COLO829 (cell line): Measurements from ENCODE around the gene PSMD10.

Experiments used
- DNase-seq: peaks from one replicate; pipeline ENCODE4 v3.0.0; 2012; ENCODE audit warnings: low spot score

The PSMD10 gene, protein sequence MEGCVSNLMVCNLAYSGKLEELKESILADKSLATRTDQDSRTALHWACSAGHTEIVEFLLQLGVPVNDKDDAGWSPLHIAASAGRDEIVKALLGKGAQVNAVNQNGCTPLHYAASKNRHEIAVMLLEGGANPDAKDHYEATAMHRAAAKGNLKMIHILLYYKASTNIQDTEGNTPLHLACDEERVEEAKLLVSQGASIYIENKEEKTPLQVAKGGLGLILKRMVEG

GRCh38 chrX:108091264-108091877, at the start of gene PSMD10, which contains the start of gene ATG4A:
Gene PSMD10, minus strand, starts transcription at chrX:108091542. Its CDS starts 22 bp downstream, at chrX:108091520.
Gene ATG4A, plus strand, starts transcription at chrX:108091778. Its CDS starts 49 bp downstream, at chrX:108091827.
- peak; percentile 83 for DNase-seq

DNA sequence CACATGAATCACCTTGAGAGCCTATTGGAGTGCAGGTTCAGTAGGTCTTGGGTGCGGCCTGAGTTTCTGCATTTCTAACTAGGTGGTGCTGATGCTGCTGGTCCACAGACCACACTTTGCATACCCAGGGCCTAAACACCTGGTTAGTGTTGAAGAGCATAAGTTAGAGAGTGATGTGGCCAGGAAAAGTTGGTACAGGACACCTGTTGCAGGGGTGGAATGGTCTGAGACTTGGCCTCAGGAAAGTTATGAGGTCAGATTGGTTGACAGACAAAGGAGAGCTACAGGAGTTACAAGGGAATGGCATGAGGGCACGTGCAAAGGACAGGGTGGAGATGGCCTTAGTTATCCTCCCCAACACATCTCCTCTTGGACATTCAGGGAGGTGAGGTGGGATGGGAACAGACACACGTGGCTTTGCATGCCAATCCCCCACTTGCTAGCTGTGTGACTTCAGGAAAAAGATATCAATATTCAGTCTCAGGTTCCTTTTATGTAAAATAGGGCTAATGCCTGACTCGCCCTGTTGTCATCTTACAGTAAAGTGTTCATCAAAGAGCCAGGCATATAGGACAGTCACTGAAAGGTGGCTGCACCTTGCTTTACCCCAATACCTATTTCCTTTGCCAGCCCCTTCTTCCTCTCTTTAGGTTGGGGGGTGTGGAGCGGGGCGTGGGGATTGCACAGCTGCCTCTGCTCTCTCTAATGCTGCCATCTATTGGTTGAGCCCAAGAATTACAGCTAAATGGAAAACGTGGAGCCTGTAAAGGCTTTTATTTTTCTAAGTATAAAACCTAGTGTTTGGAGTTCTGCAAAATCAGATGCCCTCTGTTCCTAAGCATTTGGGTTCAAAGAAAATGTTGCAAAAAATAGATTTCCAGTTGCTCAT, 47.7 kb upstream of the PSMD10 start:
- DNase-seq = no peak

DNA sequence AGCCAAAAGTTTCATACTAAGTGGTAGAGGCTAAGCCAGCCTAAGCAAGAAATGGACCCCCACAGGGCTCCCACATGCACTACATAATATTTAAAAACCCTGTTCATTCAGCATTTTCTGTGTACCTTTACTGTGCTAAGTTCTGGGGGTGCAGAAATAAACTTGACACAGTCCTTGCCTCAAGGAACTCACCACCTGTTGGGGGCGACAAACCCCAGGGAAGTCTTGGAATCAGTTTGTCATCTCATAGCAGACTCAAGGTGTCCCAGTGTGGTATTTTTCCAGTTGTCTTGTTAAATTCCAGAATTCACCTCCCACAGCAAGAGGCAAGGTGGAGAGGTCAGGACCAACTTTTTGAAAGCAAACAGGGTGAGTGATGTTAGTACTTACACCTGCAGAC, 43.4 kb upstream of the PSMD10 start:
- DNase-seq = no peak

DNA sequence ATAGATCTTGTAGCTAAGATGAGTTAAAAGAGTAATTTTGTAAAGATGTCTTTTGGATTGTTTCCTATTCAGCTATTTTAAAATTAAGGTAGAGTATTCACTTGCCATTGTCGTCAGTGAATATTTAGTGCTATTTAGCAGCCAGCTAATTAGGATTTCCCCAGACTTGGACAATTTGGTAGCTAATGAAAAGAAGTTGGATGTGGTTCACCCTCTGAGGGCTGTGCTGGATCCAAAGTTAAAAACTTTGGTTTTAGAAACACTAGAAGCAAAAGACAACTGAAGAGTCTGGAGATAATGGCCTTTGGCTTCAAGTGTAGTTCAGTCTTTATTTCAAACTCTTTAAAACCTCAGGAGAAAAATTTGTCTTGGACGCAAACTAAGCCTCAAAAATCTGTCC, 41.5 kb upstream of the PSMD10 start:
- DNase-seq = no peak

DNA sequence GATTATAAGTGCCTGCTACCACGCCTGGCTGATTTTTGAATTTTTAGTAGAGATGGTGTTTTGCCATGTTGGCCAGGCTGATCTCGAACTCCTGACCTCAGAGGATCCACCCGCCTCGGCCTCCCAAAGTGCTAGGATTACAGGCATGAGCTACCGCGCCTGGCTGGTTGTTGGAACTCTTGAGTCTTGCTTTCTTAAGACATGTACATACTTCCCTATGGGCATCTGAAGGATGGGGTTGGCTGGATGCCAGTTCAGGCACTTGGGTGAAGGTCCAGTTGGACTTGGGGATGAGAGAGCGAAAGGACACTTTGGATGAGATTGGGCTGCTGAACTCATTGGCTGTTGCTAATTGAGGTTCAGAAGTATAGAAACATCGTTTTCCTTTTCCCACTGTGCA, 40.7 kb upstream of the PSMD10 start:
- no peak for DNase-seq

- no peak for DNase-seq
Measured at GRCh38 chrX:108131471-108131870, 40.1 kb upstream of the PSMD10 start.

DNA sequence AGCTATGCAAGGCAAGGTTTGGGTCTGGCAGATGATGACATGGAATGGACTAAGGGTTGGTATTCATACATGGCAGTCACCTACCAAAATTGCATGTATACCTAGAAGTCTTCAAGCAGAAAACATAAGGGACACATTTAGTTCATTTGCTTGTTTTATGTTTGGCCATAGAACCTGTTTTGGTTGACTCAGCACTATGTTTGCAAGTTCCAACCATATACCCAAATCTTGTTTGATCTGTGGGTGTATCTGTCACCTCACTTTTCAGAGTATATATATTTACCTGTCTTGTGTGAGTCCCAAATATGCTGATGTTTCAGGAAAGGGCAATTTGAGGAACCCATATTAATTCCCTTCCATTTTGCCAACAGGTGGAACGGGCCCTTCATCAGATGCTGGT, 39.5 kb upstream of the PSMD10 start:
- DNase-seq = no peak

GRCh38 chrX:108127152-108127551, 35.8 kb upstream of the PSMD10 start:
- no peak for DNase-seq

- DNase-seq = no peak
Measured at GRCh38 chrX:108126661-108127060, 35.3 kb upstream of the PSMD10 start.

DNA sequence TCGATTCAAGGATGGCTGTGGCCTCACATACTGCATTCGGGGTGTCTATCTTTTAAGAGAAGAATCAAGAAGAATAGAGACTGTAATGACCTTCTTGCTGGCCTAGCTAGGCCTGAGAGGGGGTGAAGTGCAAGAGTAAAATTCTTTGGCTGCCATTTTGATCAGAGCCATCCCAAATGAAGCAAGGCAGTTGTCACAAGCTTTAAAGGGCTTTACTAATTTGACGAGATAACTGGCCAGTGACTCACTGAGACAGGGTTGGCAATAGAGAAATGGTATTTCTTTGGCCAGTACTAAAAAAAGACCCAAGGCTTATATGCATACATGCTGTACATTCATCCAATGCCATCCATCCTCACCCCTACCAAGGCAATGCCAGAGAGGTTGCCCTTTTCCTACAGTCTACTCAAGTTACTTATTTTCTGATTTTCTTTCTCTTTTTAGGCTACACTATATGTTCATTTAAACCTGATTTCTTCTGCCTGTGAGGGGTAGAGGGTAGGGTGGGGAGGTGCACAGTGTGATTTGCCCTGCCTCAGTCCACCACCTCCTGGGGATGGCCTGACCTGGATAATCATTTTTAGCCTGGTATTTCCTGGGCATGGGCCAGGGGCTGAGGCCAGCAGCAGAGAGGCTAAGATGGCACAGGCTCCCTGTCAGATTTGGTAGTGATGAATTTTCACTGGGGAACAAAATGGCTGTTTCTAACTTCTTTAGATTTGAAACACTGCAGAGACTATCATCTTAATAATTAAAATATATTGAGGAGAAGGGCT, 32.4 kb upstream of the PSMD10 start:
- DNase-seq = no peak

- peak; percentile 37 for DNase-seq
Measured at GRCh38 chrX:108122748-108123147, 31.4 kb upstream of the PSMD10 start.

DNA sequence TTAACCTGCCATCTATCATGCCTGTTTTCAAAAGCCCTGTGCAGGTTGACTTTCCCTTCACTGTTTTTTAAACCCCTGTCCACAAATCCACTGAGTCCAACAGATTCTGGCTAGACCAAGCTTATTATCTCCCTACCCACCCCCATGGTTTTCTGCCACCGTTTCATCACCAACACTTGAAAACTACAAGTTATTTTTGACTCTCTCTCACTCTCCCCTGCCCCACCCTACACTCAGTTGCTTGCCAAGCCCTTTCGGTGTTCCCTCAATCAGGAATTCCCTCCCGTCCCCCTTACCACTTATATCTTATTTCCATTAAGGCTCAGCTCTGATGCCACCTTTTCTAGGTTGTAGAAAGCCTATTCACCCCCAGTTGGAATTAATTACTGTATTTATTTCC, 29.9 kb upstream of the PSMD10 start:
- no peak for DNase-seq

DNA sequence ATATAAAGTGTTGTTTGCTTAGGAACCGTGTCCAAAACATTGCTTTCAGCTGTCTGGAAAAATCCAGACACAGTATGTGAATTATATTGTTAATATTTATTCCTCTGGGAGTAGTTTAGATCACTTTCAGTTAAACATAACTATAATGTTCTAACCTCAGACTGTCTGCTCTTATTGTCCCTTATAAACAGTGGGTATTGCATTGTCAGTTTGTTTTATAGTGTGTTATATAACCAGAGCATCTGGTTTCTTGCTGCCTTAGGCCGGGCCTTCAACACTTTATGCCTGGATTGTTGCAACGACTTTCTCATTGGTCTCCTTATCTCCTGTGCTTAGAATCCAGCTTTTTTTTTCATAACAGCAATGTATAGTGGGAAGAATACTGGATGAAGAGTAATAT, 26.6 kb upstream of the PSMD10 start:
- no peak for DNase-seq

DNA sequence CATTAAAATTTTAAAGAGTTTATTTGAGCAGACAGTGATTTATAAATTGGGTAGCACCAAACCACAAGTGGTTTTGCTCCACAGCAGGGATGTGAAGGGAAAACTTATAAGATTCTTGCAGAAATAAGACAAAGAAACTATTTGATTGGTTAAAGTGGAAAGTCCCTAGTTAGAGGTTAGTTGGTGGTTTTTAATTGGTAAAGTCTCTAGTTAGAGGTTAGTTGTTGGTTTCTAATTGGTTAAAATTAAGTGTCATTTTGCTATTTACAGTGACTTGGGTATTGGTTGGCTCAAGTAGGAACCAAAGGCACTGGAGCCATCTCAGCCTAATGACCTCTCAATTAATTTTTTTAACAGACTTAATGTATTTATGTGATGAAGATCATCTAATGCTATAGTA, 23.2 kb upstream of the PSMD10 start:
- no peak for DNase-seq

DNA sequence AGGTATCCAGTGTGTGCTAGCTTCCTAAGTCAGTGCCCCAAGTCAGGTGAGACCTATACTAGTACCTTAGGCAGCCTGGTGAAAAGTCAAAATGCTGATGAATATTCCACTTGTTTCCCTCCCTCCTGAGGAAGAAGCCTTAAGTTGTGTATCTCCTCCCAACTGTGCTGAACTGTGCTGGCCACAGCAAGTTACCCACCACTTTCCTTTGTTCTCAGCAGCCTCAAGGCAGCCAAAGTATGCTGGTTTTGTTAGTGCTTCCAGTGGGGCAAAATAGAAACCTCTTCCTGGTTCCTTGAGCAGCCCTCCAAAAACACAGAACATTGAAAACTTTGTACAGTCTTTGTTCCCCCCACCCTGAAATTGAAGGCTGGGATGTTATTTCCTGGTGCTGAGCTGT, 14.1 kb upstream of the PSMD10 start:
- no peak for DNase-seq

- no peak for DNase-seq
Measured at GRCh38 chrX:108097380-108097779, 6.0 kb upstream of the PSMD10 start.

- no peak for DNase-seq
Measured at GRCh38 chrX:108091878-108092291, 543 bp upstream of the PSMD10 start.

DNA sequence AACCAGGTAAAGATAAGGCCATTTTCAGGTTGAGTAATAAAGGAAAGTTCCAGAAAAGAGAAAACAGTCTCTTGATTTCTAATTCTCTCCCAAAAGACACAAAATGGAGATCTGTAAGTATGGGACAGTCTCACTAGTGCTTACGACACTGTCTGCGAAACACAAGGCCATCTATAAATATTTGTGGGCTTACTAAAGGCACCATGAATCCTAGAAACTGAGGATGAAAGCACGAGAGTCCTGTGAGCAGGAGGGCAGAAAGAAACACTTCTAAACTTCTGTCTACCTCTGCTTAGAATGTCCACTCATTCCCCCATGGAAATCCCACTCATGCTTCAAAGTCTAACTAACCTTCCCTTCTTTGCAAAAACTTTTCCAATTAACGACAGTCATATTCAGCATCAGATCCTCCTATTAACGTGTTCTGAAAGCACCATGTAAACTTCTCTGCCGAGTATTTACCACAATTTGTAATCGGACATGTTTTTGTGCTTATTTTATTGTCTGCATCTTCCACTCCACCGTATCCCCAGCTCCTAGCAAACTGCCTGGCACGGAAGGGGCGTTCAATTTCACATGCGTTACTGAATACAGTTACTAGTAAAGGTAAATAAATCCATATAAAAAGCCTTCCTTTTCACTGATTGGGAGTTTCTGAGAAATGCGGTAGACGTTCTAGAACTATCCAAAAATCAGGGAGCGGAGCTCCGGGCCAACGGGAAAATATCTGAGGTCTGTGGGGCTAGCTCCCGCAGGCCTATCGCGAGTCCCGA, 665 bp downstream of the PSMD10 start:
- peak; percentile 11 for DNase-seq

- DNase-seq = no peak
Measured at GRCh38 chrX:108088511-108088910, 2.8 kb downstream of the PSMD10 start.

- DNase-seq = no peak
Measured at GRCh38 chrX:108087792-108088191, 3.5 kb downstream of the PSMD10 start.

DNA sequence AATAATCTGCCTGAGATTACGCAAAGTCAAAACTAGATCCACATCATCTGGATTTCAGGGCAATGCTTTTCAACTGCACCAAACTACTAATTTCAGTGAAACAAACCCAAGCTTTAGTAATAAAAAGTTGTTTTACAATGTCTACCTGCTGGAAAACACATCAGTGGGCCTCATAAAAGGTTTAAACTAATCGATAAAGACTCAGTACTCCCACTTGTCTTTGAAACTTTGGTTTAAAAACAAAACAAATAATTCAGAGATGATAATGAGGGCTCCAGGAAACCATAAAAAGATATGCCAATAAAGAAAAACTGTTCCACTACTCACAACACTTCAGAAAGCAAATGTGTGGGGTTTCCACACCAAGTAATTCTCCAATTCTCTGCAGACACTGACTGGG, 10.2 kb downstream of the PSMD10 start:
- no peak for DNase-seq
